H1 (cell line): ENCODE measurements around the gene KIF13A. TPM values are rescaled to one million over a fixed set of nuclear protein-coding genes. Genes with fewer than 3 reads are reported as not detected.

ENCODE experiments used
- CTCF ChIA-PET: fragments of 300-600 bp; sonication (Branson Sonifier 250); formaldehyde crosslinking; loops from one replicate; lab custom pipeline; 2021; ENCODE audit not compliant: partially characterized antibody; lab: Charles Lee
- POLR2A ChIA-PET: fragments of 300-600 bp; sonication (Branson Sonifier 250); formaldehyde crosslinking; loops from one replicate; lab custom pipeline; 2021; ENCODE audit warnings: inconsistent platforms; ENCODE audit not compliant: partially characterized antibody; lab: Charles Lee
- DNase-seq, 2 experiments: peaks; one replicate each; pipeline versions ENCODE4 v3.0.0 to v3.0.0-alpha.2; 2010 to 2022; ENCODE audit warnings: low spot score in 2 of 2, low read depth in 1 of 2, mixed read lengths in 1 of 2
- FAIRE-seq: peaks from 2 replicates; lab custom pipeline; 2011; peaks lifted over from hg19 to GRCh38; lab: Jason Lieb, UNC
- H2AFZ ChIP-seq: 2 replicates; pipeline ENCODE4 v1.8.1; 2012; ENCODE audit warnings: low read length, inconsistent platforms
- H2AK5ac ChIP-seq: 2 replicates; pipeline ENCODE4 v1.6.1; 2013; ENCODE audit warnings: low read depth, low read length
- H2BK120ac ChIP-seq: replicated peaks from 2 replicates; pipeline ENCODE3; 2013; ENCODE audit warnings: low read depth, low read length, inconsistent platforms
- H2BK12ac ChIP-seq: 2 replicates; pipeline ENCODE4 v1.6.1; 2013; ENCODE audit warnings: low read depth, low read length
- H2BK15ac ChIP-seq: 2 replicates; pipeline ENCODE4 v1.6.1; 2013; ENCODE audit warnings: low read length
- H2BK20ac ChIP-seq: 2 replicates; pipeline ENCODE4 v1.6.1; 2013; ENCODE audit warnings: low read length
- H2BK5ac ChIP-seq: 2 replicates; pipeline ENCODE4 v1.6.1; 2013; ENCODE audit warnings: low read depth, low read length
- H3K14ac ChIP-seq: 2 replicates; pipeline ENCODE4 v1.6.1; 2013; ENCODE audit warnings: inconsistent platforms; ENCODE audit not compliant: insufficient read length
- H3K18ac ChIP-seq: 2 replicates; pipeline ENCODE4 v1.6.1; 2013; ENCODE audit warnings: low read length; ENCODE audit errors: extremely low read depth
- H3K23ac ChIP-seq: 2 replicates; pipeline ENCODE4 v1.6.1; 2013; ENCODE audit warnings: inconsistent platforms; ENCODE audit not compliant: insufficient read length
- H3K23me2 ChIP-seq: 2 replicates; pipeline ENCODE4 v1.6.1; 2013; ENCODE audit warnings: low read depth, low read length
- H3K27ac ChIP-seq: 2 replicates; pipeline ENCODE4 v1.6.1; 2011; ENCODE audit warnings: low read depth, low read length, inconsistent platforms
- H3K27me3 ChIP-seq, 4 experiments: replicated peaks in 1 of 4; 1 replicate in 1 of 4; 2 replicates in 3 of 4; pipeline versions ENCODE4 v1.6.1 to v1.8.1; 2011 to 2013; ENCODE audit warnings: low read length in 3 of 4, mild to moderate bottlenecking in 3 of 4, inconsistent platforms in 2 of 4, mixed read lengths in 2 of 4, moderate library complexity in 1 of 4; ENCODE audit not compliant: control insufficient read depth in 3 of 4, insufficient read depth in 3 of 4; ENCODE audit errors: extremely low read depth in 1 of 4
- H3K36me3 ChIP-seq, 4 experiments: 2 replicates each; pipeline versions ENCODE4 v1.6.1 to v1.8.1; 2011 to 2013; ENCODE audit warnings: mild to moderate bottlenecking in 4 of 4, low read length in 3 of 4, moderate library complexity in 2 of 4, control low read depth in 1 of 4, inconsistent platforms in 1 of 4; ENCODE audit not compliant: insufficient read depth in 4 of 4, control insufficient read depth in 2 of 4
- H3K4ac ChIP-seq: replicated peaks from 2 replicates; pipeline ENCODE3; 2013; ENCODE audit warnings: low read length, low read depth, mixed read lengths, inconsistent platforms; ENCODE audit not compliant: insufficient read length
- H3K4me1 ChIP-seq, 4 experiments: replicated peaks in 1 of 4; 1 replicate in 1 of 4; 2 replicates in 3 of 4; pipeline versions ENCODE4 v1.6.1 to v1.8.1; 2011 to 2013; ENCODE audit warnings: low read length in 3 of 4, inconsistent platforms in 2 of 4, mixed read lengths in 1 of 4; ENCODE audit not compliant: insufficient read depth in 4 of 4, control insufficient read depth in 3 of 4
- H3K4me2 ChIP-seq, 2 experiments: 2 replicates each; pipeline versions ENCODE4 v1.6.1 to v1.8.1; 2011 to 2013; ENCODE audit warnings: low read depth in 2 of 2, low read length in 2 of 2, control low read depth in 1 of 2, inconsistent platforms in 1 of 2, mild to moderate bottlenecking in 1 of 2; ENCODE audit not compliant: insufficient read depth in 1 of 2
- H3K4me3 ChIP-seq, 4 experiments: fragments of 200-600, 300-600 bp in 1 of 4; sonication (generic), shearing (Covaris generic), sonication (Bioruptor Twin) in 1 of 4; 2 replicates each; pipeline versions ENCODE4 v1.5.1 to v1.8.1; 2011 to 2016; ENCODE audit warnings: low read length in 4 of 4, low read depth in 3 of 4, control low read depth in 2 of 4, inconsistent platforms in 2 of 4, mild to moderate bottlenecking in 2 of 4, mixed read lengths in 1 of 4, moderate library complexity in 1 of 4; ENCODE audit not compliant: insufficient read depth in 2 of 4; ENCODE audit errors: extremely low read depth in 1 of 4
- H3K56ac ChIP-seq: replicated peaks from 2 replicates; pipeline ENCODE3; 2013; ENCODE audit warnings: low read depth, mild to moderate bottlenecking, mixed read lengths, low read length, inconsistent platforms; ENCODE audit not compliant: insufficient read length
- H3K79me1 ChIP-seq: 2 replicates; pipeline ENCODE4 v1.6.1; 2013; ENCODE audit warnings: low read depth, low read length, control low read depth
- H3K79me2 ChIP-seq, 2 experiments: 2 replicates each; pipeline versions ENCODE4 v1.6.1 to v1.8.1; 2012 to 2013; ENCODE audit warnings: low read length in 2 of 2, mild to moderate bottlenecking in 2 of 2, inconsistent platforms in 1 of 2; ENCODE audit not compliant: insufficient read depth in 2 of 2, control insufficient read depth in 1 of 2
- H3K9ac ChIP-seq, 4 experiments: replicated peaks in 1 of 4; 1 replicate in 1 of 4; 2 replicates in 3 of 4; pipeline versions ENCODE4 v1.6.1 to v1.8.1; 2011 to 2013; ENCODE audit warnings: low read depth in 3 of 4, low read length in 3 of 4, control low read depth in 2 of 4, mild to moderate bottlenecking in 2 of 4, moderate library complexity in 2 of 4, inconsistent platforms in 1 of 4; ENCODE audit errors: extremely low read depth in 1 of 4
- H3K9me3 ChIP-seq, 2 experiments: 2 replicates each; pipeline versions ENCODE4 v1.6.1 to v1.8.1; 2012 to 2013; ENCODE audit warnings: mild to moderate bottlenecking in 2 of 2, moderate library complexity in 2 of 2, control low read depth in 1 of 2, inconsistent platforms in 1 of 2, low read depth in 1 of 2, low read length in 1 of 2, mixed read lengths in 1 of 2; ENCODE audit not compliant: insufficient read depth in 2 of 2
- H4K20me1 ChIP-seq, 2 experiments: replicated peaks in 1 of 2; 2 replicates each; pipeline versions ENCODE3 to v1.8.1; 2011 to 2013; ENCODE audit warnings: inconsistent platforms in 2 of 2, low read length in 2 of 2, mild to moderate bottlenecking in 1 of 2; ENCODE audit not compliant: insufficient read depth in 2 of 2, control insufficient read depth in 1 of 2
- H4K5ac ChIP-seq: 2 replicates; pipeline ENCODE4 v1.6.1; 2013; ENCODE audit warnings: low read length, low read depth, mixed read lengths, inconsistent platforms; ENCODE audit not compliant: insufficient read length
- H4K8ac ChIP-seq: 2 replicates; pipeline ENCODE4 v1.8.0; 2013; ENCODE audit warnings: mild to moderate bottlenecking, moderate library complexity, low read length, inconsistent platforms; ENCODE audit not compliant: insufficient read depth; ENCODE audit errors: extremely low read depth
- H4K91ac ChIP-seq: replicated peaks from 2 replicates; pipeline ENCODE3; 2013; ENCODE audit warnings: low read length, mixed read lengths, inconsistent platforms; ENCODE audit not compliant: insufficient read length
- ATF2 ChIP-seq: IDR thresholded peaks from 2 replicates; pipeline ENCODE4 v1.6.1; 2012; ENCODE audit warnings: low read length, inconsistent platforms
- BACH1 ChIP-seq: IDR thresholded peaks from 2 replicates; pipeline ENCODE4 v1.6.1; 2012; ENCODE audit warnings: low read length, improper control_type of control experiment
- BCL11A ChIP-seq, 2 experiments: IDR thresholded peaks; one replicate each; pipeline ENCODE4 v1.6.1; 2011; ENCODE audit warnings: low read depth in 2 of 2, low read length in 2 of 2, mild to moderate bottlenecking in 2 of 2
- BRCA1 ChIP-seq: IDR thresholded peaks from 2 replicates; pipeline ENCODE4 v1.6.1; 2012; ENCODE audit warnings: low read depth, low read length, improper control_type of control experiment
- CEBPB ChIP-seq: IDR thresholded peaks from 2 replicates; pipeline ENCODE4 v1.6.1; 2012; ENCODE audit warnings: low read depth, low read length
- CREB1 ChIP-seq: IDR thresholded peaks from 2 replicates; pipeline ENCODE4 v1.6.1; 2012; ENCODE audit warnings: inconsistent platforms
- EZH2 ChIP-seq: fragments of 200-600 bp; sonication (generic); IDR thresholded peaks from 2 replicates; pipeline ENCODE4 v1.7.1; 2012; ENCODE audit warnings: low read depth, mild to moderate bottlenecking, moderate library complexity, low read length, inconsistent platforms; ENCODE audit not compliant: severe bottlenecking
- FOSL1 ChIP-seq: IDR thresholded peaks from 2 replicates; pipeline ENCODE4 v1.6.1; 2011; ENCODE audit warnings: mild to moderate bottlenecking, low read depth, low read length, moderate library complexity; ENCODE audit not compliant: insufficient read depth
- GTF2F1 ChIP-seq: IDR thresholded peaks from 2 replicates; pipeline ENCODE4 v1.6.1; 2012; ENCODE audit warnings: low read depth, low read length, improper control_type of control experiment, borderline replicate concordance
- KDM5A ChIP-seq: fragments of 200-600 bp; IDR thresholded peaks from 2 replicates; pipeline ENCODE4 v1.7.1; 2012; ENCODE audit warnings: mild to moderate bottlenecking, low read length, inconsistent platforms, mixed read lengths
- MAFK ChIP-seq: IDR thresholded peaks from 2 replicates; pipeline ENCODE4 v1.6.1; 2012; ENCODE audit warnings: low read depth, mild to moderate bottlenecking, improper control_type of control experiment, low read length
- RBBP5 ChIP-seq: IDR thresholded peaks from 2 replicates; pipeline ENCODE4 v1.7.1; 2012; ENCODE audit warnings: low read depth, mild to moderate bottlenecking, inconsistent platforms, low read length, moderate library complexity, borderline replicate concordance
- SP2 ChIP-seq: IDR thresholded peaks from 2 replicates; pipeline ENCODE4 v1.6.1; 2012; ENCODE audit warnings: mild to moderate bottlenecking, low read length, inconsistent platforms
- SUZ12 ChIP-seq: fragments of 200-600 bp; sonication (generic); IDR thresholded peaks from 2 replicates; pipeline ENCODE4 v1.6.1; 2012; ENCODE audit warnings: mild to moderate bottlenecking, inconsistent platforms, low read length, moderate library complexity, mixed read lengths
- WGBS, 2 experiments: shearing (Covaris generic) in 1 of 2; methylation state at CpG; one replicate each; pipeline versions ENCODE4 v1.1.6 to v1.1.7; 2013 to 2015; ENCODE audit warnings: low lambda C conversion rate in 2 of 2, mixed read lengths in 2 of 2, inconsistent platforms in 1 of 2, low coverage in 1 of 2, missing lambda C conversion rate in 1 of 2; ENCODE audit not compliant: insufficient replicate concordance in 2 of 2, insufficient coverage in 1 of 2, insufficient read length in 1 of 2; ENCODE audit errors: extremely low coverage in 1 of 2, missing lambda C conversion rate in 1 of 2; 5-methylcytosine and 5-hydroxymethylcytosine counted together
- polyA plus RNA-seq, 7 experiments: library from polyadenylated mRNA; depleted of rRNA in 3 of 7; stranded (reverse) in 5 of 7; unstranded in 2 of 7; fragments of >200 nt in 5 of 7; fragments of 200-250 nt in 2 of 7; gene quantifications; 1 replicate in 5 of 7; 2 replicates in 1 of 7; 4 replicates in 1 of 7; pipeline versions ENCODE4 v1.2.1 to v1.2.3, GENCODE V29; 2011 to 2013; ENCODE audit warnings: missing spikeins in 2 of 7, mixed read lengths in 2 of 7
- total RNA-seq: library from RNA; stranded (reverse); fragmentation: NEBNext Ultra II Directional; extraction: Animal tissue kit (Norgen Biotek cat#: 25700); gene quantifications from 2 replicates; pipeline ENCODE4 v1.2.1, GENCODE V29; 2021

KIF13A gene
- total and polyA plus RNA-seq, 2 of the 8 experiments (the other 6 are each of a cell fraction or from before 2014, with no cell fraction given): 14.7 to 40.8 TPM

- DNase-seq (no peak), FAIRE-seq (no peak)
- Histone ChIP-seq H3K27me3 (no peaks in the 10 kb centered on the region), H3K4me1 (no peaks in the 10 kb centered on the region), H3K56ac (no peak overlapping the region), H4K20me1 (no peaks in the 10 kb centered on the region), H3K4me2 (no peak overlapping the region), H3K4me3 (no peak overlapping the region), H3K36me3 (peaks cover 2 to 53% (median 33%) of the 10 kb centered on the region in 4 experiments; a peak in 7 of 8 replicates), H3K14ac (no peak overlapping the region), H3K79me1 (no peaks in the 10 kb centered on the region), H2AFZ (no peak overlapping the region), H3K4ac (no peak overlapping the region), H2BK12ac (no peak overlapping the region), H3K9ac (no peak overlapping the region), H3K23ac (no peak overlapping the region), H3K23me2 (no peaks in the 10 kb centered on the region), H2BK20ac (no peak overlapping the region), H3K27ac (no peak overlapping the region), H4K5ac (no peak overlapping the region), H4K91ac (no peak overlapping the region), H2AK5ac (no peak overlapping the region), H3K79me2 (no peaks in the 10 kb centered on the region), H2BK15ac (no peak overlapping the region), H2BK120ac (no peak overlapping the region), H3K9me3 (no peaks in the 10 kb centered on the region), H2BK5ac (no peak overlapping the region), H3K18ac (no peak overlapping the region), H4K8ac (no peak overlapping the region)
- ChIA-PET CTCF (interaction anchor here (1.2 to 2.1 kb wide), 3 partner anchors 11 to 170 kb away, joined by 3 to 6 read pairs (median 5); no protein-coding TSS in a partner anchor), POLR2A (no interaction called here)
- 92 to 100% methylated on average over 1 to 5 of the region's 5 CpGs for WGBS, 2 experiments
- TF ChIP-seq MAFK (no peak), ATF2 (no peak), FOSL1 (no peak), KDM5A (no peak), CEBPB (no peak), SP2 (no peak), BACH1 (no peak), EZH2 (no peak), BRCA1 (no peak), SUZ12 (no peak), GTF2F1 (no peak), RBBP5 (no peak), CREB1 (no peak), BCL11A (IDR thresholded peaks at IDR 0.05; ENCODE audit: low read depth in 2 of 2, low read length in 2 of 2) (no peak)
Measured at GRCh38 chr6:17828149-17828548, 159.3 kb downstream of the KIF13A start.
